IPS-11a (cell line): ENCODE measurements around the gene JAZF1.

Experiments used
- H3K4me3 ChIP-seq: one replicate; pipeline ENCODE4 v1.5.1; 2013; ENCODE audit warnings: low read depth, low read length, control low read depth

Gene JAZF1

GRCh38 chr7:27799212-27799611 is 381.4 kb downstream of the JAZF1 start:
- H3K4me3 ChIP-seq: no peak overlapping the region

GRCh38 chr7:27795977-27796376 is 384.6 kb downstream of the JAZF1 start:
- H3K4me3 ChIP-seq: no peak overlapping the region

- no peak overlapping the region for H3K4me3 ChIP-seq
Measured at GRCh38 chr7:27793780-27794179, 386.8 kb downstream of the JAZF1 start.

GRCh38 chr7:27788437-27788836 is 392.2 kb downstream of the JAZF1 start:
- H3K4me3 ChIP-seq: no peak overlapping the region

GRCh38 chr7:27784399-27785053 is 396.1 kb downstream of the JAZF1 start:
- H3K4me3 ChIP-seq: no peak overlapping the region

GRCh38 chr7:27782849-27783248 is 397.7 kb downstream of the JAZF1 start:
- no peak overlapping the region for H3K4me3 ChIP-seq

GRCh38 chr7:27781188-27781587 is 399.4 kb downstream of the JAZF1 start:
- no peak overlapping the region for H3K4me3 ChIP-seq
